Right lung (tissue), 5 donors: ENCODE data around the gene CMTM4. TPM values are rescaled to one million over a fixed set of nuclear protein-coding genes. Genes with fewer than 3 reads are reported as not detected.
A peak's percentile ranks its signal among the peaks of the same experiment; 100 is the strongest.
"Not testable (repeated sequence)": the region's sequence is repeated elsewhere in the genome, so short reads cannot be mapped to it uniquely, and the experiment has no call there.

Experiments
- DNase-seq, 2 donors: peaks; one replicate each; pipeline ENCODE4 v3.0.0-alpha.2; 2013
- polyA plus RNA-seq, 5 donors: library from polyadenylated mRNA; unstranded; fragments of 120-200 nt; gene quantifications; one replicate each; pipeline versions ENCODE4 v1.2.1 to v1.2.3, GENCODE V29; 2013; ENCODE audit warnings: inconsistent platforms in 1 of 5, low replicate concordance in 1 of 5; ENCODE audit not compliant: insufficient read length in 5 of 5, insufficient read depth in 1 of 5

Gene CMTM4
- polyA plus RNA-seq, 5 donors, result 21.1 to 36.4 (median 27.7) TPM

GRCh38 chr16:66677179-66677578 lies 19.4 kb downstream of the CMTM4 start:
- no peak for DNase-seq

GRCh38 chr16:66676599-66676998 lies 19.9 kb downstream of the CMTM4 start:
- DNase-seq, result no peak

- DNase-seq, result no peak
Observed at GRCh38 chr16:66673691-66674090, 22.9 kb downstream of the CMTM4 start.

GRCh38 chr16:66670691-66671388 lies 25.7 kb downstream of the CMTM4 start:
- no peak for DNase-seq

- no peak for DNase-seq
Observed at GRCh38 chr16:66668777-66669444, 27.6 kb downstream of the CMTM4 start.

- DNase-seq, result no peak
Observed at GRCh38 chr16:66667944-66668343, 28.6 kb downstream of the CMTM4 start.

- DNase-seq, result no peak
Observed at GRCh38 chr16:66662445-66663194, 33.9 kb downstream of the CMTM4 start.

- not testable (repeated sequence) for DNase-seq
Observed at GRCh38 chr16:66661671-66662346, 34.7 kb downstream of the CMTM4 start.

GRCh38 chr16:66661210-66661560 lies 35.4 kb downstream of the CMTM4 start:
- DNase-seq, result no peak

- DNase-seq, result peak; percentile 26 to 28
Observed at GRCh38 chr16:66660422-66661209, 35.9 kb downstream of the CMTM4 start.

- no peak for DNase-seq
Observed at GRCh38 chr16:66658860-66659190, 37.7 kb downstream of the CMTM4 start.

- DNase-seq, result no peak
Observed at GRCh38 chr16:66658143-66658859, 38.2 kb downstream of the CMTM4 start.

GRCh38 chr16:66656547-66656946 lies 40.0 kb downstream of the CMTM4 start:
- no peak for DNase-seq

GRCh38 chr16:66653581-66654350 lies 42.8 kb downstream of the CMTM4 start:
- DNase-seq, result no peak

- DNase-seq, result no peak
Observed at GRCh38 chr16:66652661-66653360, 43.7 kb downstream of the CMTM4 start.

GRCh38 chr16:66651965-66652364 lies 44.6 kb downstream of the CMTM4 start:
- no peak for DNase-seq

- no peak for DNase-seq
Observed at GRCh38 chr16:66651474-66651765, 45.1 kb downstream of the CMTM4 start.

GRCh38 chr16:66650707-66651473 lies 45.7 kb downstream of the CMTM4 start:
- DNase-seq, result peak; percentile 70 to 85
